Coronary artery (tissue), 2 donors: ENCODE measurements around the gene MAP4K3.

Experiments
- DNase-seq: peaks from one replicate; pipeline ENCODE4 v3.0.0-alpha.2; 2017; ENCODE audit warnings: low spot score
- H3K27ac ChIP-seq, 2 donors: fragments of 200-600 bp; sonication (generic); one replicate each; pipeline ENCODE4 v1.5.1; 2016 to 2019
- H3K4me3 ChIP-seq: fragments of 200-600 bp; sonication (generic); 2 replicates; pipeline ENCODE4 v1.5.1; 2016; ENCODE audit warnings: mild to moderate bottlenecking, moderate library complexity
- CTCF ChIP-seq: fragments of 200-600 bp; sonication (generic); IDR thresholded peaks from one replicate; pipeline ENCODE4 v1.5.1; 2019; ENCODE audit warnings: antibody characterized with exemption

MAP4K3 gene

GRCh38 chr2:39266139-39266805 is 170.8 kb downstream of the MAP4K3 start:
- Histone ChIP-seq H3K27ac (no peak overlapping the region), H3K4me3 (no peak overlapping the region)
- no peak for TF ChIP-seq CTCF
- DNase-seq, result no peak

GRCh38 chr2:39265315-39265714 is 171.8 kb downstream of the MAP4K3 start:
- Histone ChIP-seq H3K27ac (no peak overlapping the region), H3K4me3 (no peak overlapping the region)
- no peak for TF ChIP-seq CTCF
- no peak for DNase-seq

GRCh38 chr2:39264733-39265132 is 172.4 kb downstream of the MAP4K3 start:
- H3K27ac ChIP-seq, result no peak overlapping the region
- H3K4me3 ChIP-seq, result no peak overlapping the region
- no peak for DNase-seq
- no peak for TF ChIP-seq CTCF

DNA sequence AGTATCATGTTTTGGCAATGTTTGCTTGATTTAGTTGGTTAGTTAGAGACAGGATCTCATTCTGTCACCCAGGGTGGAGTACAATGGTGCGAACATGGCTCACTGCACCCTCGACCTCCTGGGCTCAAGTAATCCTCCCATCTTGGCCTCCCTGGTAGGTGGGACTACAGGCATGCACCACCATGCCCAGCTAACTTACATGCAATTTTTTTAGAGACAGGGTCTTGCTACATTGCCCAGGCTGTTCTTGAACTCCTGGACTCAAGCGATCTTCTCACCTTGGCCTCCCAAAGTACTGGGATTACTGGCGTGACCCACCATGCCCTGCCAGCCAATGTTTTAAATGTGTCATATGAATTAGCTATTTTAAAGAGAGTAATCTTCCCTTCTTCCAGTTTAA is 177.0 kb downstream of the MAP4K3 start:
- no peak for DNase-seq
- Histone ChIP-seq H3K4me3 (no peak overlapping the region), H3K27ac (no peak overlapping the region)
- no peak for TF ChIP-seq CTCF

DNA sequence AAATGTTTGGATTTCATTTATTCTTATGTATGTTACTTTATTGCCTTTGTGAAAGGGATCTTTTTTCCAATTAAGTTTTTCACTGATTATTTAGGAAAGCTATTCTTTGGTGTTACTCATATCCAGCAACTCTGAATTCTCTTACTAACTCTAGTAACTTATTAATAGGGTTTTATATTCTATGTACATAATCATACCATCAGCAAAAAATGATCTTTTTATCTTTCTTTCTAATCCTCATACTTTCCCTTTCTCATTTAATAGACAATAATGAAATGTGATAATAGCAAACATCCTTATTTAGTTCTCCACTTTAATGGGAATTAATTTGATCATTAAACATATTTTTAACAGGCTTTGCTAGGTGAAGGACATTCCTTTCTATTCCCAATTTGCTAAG is 181.0 kb downstream of the MAP4K3 start:
- Histone ChIP-seq H3K27ac (no peak overlapping the region), H3K4me3 (no peak overlapping the region)
- no peak for TF ChIP-seq CTCF
- DNase-seq, result no peak

- no peak overlapping the region for H3K27ac ChIP-seq
- no peak overlapping the region for H3K4me3 ChIP-seq
- no peak for DNase-seq
- TF ChIP-seq CTCF, result no peak
Measured at GRCh38 chr2:39252888-39253518, 184.1 kb downstream of the MAP4K3 start.

DNA sequence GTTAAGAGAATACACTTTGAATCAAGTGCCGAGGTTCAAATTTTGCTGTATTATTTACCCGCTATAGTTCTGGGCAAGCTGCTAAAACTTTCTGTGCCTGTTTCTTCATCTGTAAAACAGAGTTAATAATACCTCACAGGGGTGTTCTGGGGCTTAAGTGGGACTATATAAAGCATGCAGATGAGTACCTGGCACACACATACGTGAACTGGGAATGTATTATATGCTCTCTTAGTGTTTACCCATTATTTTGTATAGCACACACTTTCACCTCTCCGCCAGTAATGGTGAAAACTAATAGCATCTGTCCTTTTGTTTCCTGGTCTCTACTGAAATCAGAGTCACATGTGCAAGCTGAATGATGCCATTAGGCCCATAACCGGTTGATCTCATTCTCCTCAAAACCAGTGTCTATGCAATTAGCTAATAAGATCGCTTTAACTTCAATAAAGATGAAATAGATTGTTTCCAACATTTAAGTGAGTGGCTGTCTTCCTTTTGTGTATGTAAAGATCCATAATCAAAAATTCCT is 189.5 kb downstream of the MAP4K3 start:
- DNase-seq, result no peak
- H3K4me3 ChIP-seq, result no peak overlapping the region
- H3K27ac ChIP-seq, result no peak overlapping the region
- no peak for TF ChIP-seq CTCF
